NOMO-1 treated with dmso at 0.1 percent for 144 hours (cell line): ENCODE data around the gene PLXNA4.

Experiments
- DNase-seq: peaks from one replicate; lab custom pipeline; 2025; ENCODE audit not compliant: unreplicated experiment; lab: John Stamatoyannopoulos, UW

PLXNA4 gene

GRCh38 chr7:132076301-132077035 is 499.8 kb downstream of the PLXNA4 start:
- DNase-seq: no peak

GRCh38 chr7:132075515-132075914 is 500.8 kb downstream of the PLXNA4 start:
- no peak for DNase-seq

DNA sequence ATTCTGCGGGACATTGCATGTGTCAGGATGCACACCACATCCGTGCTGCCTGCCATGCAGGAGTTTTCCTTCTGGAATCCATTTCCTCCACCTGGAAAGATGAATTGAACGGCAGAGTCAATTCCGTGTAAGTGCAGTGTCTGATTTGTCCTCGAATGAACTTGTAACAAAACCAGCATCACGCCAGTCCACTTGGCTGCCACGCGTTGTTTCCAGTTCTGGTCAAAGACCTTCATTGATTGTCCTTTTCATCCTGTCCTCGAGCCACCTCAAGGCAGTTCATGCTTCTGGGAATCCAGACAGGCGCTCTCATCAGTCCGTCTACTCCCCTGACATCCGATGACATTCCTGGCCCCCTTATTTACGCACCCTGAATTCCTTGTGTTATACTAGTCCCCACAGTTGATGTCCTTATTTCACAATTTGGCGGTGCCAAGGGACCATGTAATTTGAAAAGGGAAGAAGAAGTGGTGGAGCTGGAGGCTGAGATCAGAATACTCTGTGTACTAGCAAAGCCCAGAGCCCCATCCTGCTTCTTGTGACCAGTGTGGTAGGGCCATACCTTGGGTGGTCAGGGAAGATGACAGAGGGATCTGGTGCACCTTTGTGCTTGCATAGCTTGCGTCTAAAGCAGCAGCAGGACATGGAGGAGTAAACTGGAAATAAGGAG is 502.2 kb downstream of the PLXNA4 start:
- no peak for DNase-seq
